Measurements from ENCODE around the gene XIAP. TPM values are rescaled to one million over a fixed set of nuclear protein-coding genes. Genes with fewer than 3 reads are reported as not detected.

Gene XIAP
- total and polyA plus RNA-seq, 9 of the 15 experiments (the other 6 are each of a cell fraction or from before 2014, with no cell fraction given) = 5.7 to 40.5 (median 19.8) TPM

GRCh38 chrX:123961268-123962005, 101.6 kb downstream of the XIAP start, which contains the start of gene STAG2 (continued):
- TF ChIP-seq CHD7 (IDR thresholded peaks at IDR 0.05; ENCODE audit: low read depth, low read length) (no peak), MTA2 (IDR thresholded peaks at IDR 0.05; ENCODE audit: low read depth) (no peak), ZNF174 (CRISPR knock-in tag; IDR thresholded peaks at IDR 0.05) (no peak), SFPQ (IDR thresholded peaks at IDR 0.05; ENCODE audit: low read depth, low read length) (no peak), YY1 (IDR thresholded peaks at IDR 0.05; ENCODE audit: borderline replicate concordance in 1 of 3, control insufficient read depth in 1 of 3, extremely low read depth in 1 of 3, insufficient read depth in 3 of 3, insufficient read length in 1 of 3, insufficient replicate concordance in 2 of 3, low read depth in 1 of 3, low read length in 2 of 3) (peak; percentile 68 to 94 (median 86)), RBFOX2 (IDR thresholded peaks at IDR 0.05; ENCODE audit: low read depth, low read length) (peak; percentile 80), SMARCA4 (IDR thresholded peaks at IDR 0.05) (no peak), ZNF639 (CRISPR knock-in tag; conservative IDR thresholded peaks at IDR 0.05 in 1 of 2, IDR thresholded peaks at IDR 0.05 in 1 of 2) (0 out of 4 replicates have a peak, but pooled peaks of 1 of the 2 experiments have one; percentile 28), CHD2 (IDR thresholded peaks at IDR 0.05; ENCODE audit: low read depth, low read length) (0 out of 2 replicates have a peak, but pooled peaks have one; percentile 32), ILK (tag; IDR thresholded peaks at IDR 0.05; ENCODE audit: borderline replicate concordance, low read depth) (no peak)
